ENCODE data around the gene VPS13C. TPM values are rescaled to one million over a fixed set of nuclear protein-coding genes. Genes with fewer than 3 reads are reported as not detected.

The VPS13C gene
- total RNA-seq, 2 experiments from 2014 or later = 87.9 to 100 TPM

- POLR2A ChIA-PET = no interaction called here
- ATAC-seq (ENCODE audit: low read depth) (no peak), DNase-seq (no peak)
- Mint-ChIP-seq H3K27me3 (peaks cover 2% of the 10 kb centered on the region), H3K4me3 (no peak overlapping the region), H3K4me1 (no peaks in the 10 kb centered on the region), H3K9me3 (no peaks in the 10 kb centered on the region), H3K36me3 (no peaks in the 10 kb centered on the region), H3K27ac (no peak overlapping the region)
Observed at GRCh38 chr15:61816856-61817255, 243.4 kb downstream of the VPS13C start.

DNA sequence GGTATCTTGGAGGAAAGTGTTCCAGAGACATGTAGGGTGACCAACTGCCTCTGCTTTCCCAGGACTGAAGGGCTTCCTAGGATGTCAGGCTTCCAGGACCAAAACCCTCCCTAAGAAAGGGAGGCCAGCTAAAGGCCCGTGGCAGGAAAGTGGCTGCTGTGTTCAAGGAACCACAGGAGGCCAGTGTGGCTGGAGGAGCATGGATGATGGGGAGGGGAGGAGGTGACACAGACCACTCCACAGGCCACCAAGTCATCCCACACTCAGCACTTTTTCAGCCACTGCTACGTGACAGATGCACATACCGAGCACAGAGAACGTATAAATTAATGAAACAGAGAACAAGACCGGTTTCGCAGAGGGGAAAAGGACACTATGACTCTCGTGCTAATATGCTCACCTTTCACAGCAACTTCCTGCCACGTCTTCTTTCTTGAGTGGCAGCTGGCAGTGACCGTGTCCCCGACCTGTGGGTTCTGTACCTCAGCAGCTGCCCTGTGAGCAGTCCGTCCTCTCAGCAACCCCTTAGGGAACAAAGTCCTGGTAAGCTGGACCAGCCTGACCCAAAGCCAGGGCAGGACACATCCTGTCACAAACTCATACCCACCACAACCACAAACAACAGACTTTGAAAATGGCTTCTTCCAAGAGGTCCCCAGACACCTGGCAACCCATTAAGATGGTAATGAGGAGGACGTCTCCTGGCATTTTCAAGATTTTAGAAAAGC, 244.7 kb downstream of the VPS13C start:
- H3K36me3 Mint-ChIP-seq = no peaks in the 10 kb centered on the region
- no peaks in the 10 kb centered on the region for H3K9me3 Mint-ChIP-seq
- H3K4me3 Mint-ChIP-seq = no peak overlapping the region
- no peaks in the 10 kb centered on the region for H3K4me1 Mint-ChIP-seq
- no peak for ATAC-seq (ENCODE audit: low read depth)
- H3K27me3 Mint-ChIP-seq = peaks cover 2% of the 10 kb centered on the region
- DNase-seq = no peak
- H3K27ac Mint-ChIP-seq = no peak overlapping the region
- POLR2A ChIA-PET = no interaction called here

- no peaks in the 10 kb centered on the region for H3K9me3 Mint-ChIP-seq
Observed at GRCh38 chr15:61812476-61812875, 247.8 kb downstream of the VPS13C start.

DNA sequence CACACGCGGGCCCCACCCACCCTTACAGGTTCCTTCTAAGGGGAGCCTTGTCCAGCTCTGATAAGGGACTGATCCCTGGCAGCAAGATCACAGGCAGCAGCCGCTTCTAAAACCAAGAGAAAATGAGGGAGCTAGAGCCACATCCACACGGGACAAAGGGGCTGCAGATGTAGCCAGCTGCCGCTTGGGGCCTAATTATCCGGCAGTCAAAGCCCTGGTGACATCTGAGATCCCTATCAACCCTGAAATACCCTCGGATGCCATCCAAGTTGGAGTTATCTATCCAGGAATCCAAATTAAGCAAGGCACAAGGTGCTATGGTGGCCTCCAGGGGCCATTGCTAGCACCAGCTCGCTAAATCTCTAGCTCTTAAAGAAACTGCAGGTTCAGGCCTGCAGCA, 248.3 kb downstream of the VPS13C start:
- no peak for DNase-seq
- H3K4me1 Mint-ChIP-seq = no peaks in the 10 kb centered on the region
- H3K36me3 Mint-ChIP-seq = no peaks in the 10 kb centered on the region
- no peak for ATAC-seq (ENCODE audit: low read depth)
- H3K4me3 Mint-ChIP-seq = no peak overlapping the region
- POLR2A ChIA-PET = no interaction called here
- no peak overlapping the region for H3K27ac Mint-ChIP-seq
- no peaks in the 10 kb centered on the region for H3K27me3 Mint-ChIP-seq
- H3K9me3 Mint-ChIP-seq = no peaks in the 10 kb centered on the region

More at GRCh38 chr15:61812476-61812875, 247.8 kb downstream of the VPS13C start:
- H3K27me3 Mint-ChIP-seq = peaks cover under 1% of the 10 kb centered on the region
- POLR2A ChIA-PET = no interaction called here
- H3K4me1 Mint-ChIP-seq = no peaks in the 10 kb centered on the region
- no peak overlapping the region for H3K4me3 Mint-ChIP-seq
- DNase-seq (no peak), ATAC-seq (ENCODE audit: low read depth) (no peak)
- no peaks in the 10 kb centered on the region for H3K36me3 Mint-ChIP-seq
- no peak overlapping the region for H3K27ac Mint-ChIP-seq

DNA sequence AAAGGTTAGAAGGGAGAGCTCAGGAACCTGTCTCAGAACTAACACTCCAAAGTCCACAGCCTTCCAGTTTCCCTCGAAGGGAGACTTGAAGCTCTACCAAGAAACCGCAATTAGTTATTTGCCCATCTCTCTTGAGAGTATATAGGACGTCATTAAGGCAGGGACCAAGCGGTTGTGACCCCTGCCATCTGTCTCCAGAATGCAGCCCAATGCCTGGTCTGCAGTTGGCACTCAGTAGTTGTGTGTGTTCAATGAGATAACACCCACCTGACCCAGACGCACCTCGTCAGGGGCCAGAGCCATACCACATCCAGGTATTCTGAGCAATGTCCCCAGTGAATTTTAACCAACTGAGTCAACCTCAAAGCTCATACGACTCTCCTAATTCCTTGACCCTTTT, 251.0 kb downstream of the VPS13C start:
- no peaks in the 10 kb centered on the region for H3K36me3 Mint-ChIP-seq
- no peak overlapping the region for H3K27ac Mint-ChIP-seq
- H3K27me3 Mint-ChIP-seq = no peaks in the 10 kb centered on the region

DNA sequence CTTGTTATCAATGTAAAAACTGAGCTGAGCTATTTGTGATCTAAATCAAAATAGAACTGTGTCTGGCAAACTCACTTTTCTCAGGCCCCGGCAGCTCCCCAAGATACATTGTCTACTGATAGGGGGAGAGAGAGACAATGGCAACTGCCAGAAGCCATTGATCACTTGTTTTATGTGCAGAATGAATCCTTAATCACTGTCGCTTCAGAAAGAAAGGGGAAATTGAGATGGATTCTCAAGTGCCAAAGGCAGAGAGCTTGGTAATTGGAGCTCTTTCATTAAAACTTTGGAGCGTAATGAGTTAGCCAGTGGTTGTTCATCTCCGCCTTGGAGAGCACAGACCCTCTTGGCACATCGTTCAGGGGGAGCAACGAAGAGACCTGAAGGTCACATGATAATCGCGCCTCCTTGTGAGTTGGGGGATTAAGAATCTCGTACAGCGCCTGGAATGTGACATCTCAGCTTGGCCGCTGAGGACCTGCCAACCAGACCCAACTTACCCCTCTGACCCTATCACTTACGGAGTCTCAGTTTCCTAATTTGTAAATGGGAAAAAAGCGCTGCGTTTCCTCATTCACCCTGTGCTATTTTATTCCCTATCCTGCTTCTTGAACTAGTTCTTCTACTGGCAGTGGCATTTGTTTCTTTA, 252.8 kb downstream of the VPS13C start:
- no peak overlapping the region for H3K27ac Mint-ChIP-seq
- DNase-seq (no peak), ATAC-seq (ENCODE audit: low read depth) (no peak)
- H3K27me3 Mint-ChIP-seq = no peaks in the 10 kb centered on the region
- no peaks in the 10 kb centered on the region for H3K36me3 Mint-ChIP-seq
- POLR2A ChIA-PET = no interaction called here
- no peaks in the 10 kb centered on the region for H3K4me1 Mint-ChIP-seq
- H3K4me3 Mint-ChIP-seq = no peak overlapping the region
- H3K9me3 Mint-ChIP-seq = no peaks in the 10 kb centered on the region

More for the DNA sequence above, 251.0 kb downstream of the VPS13C start:
- DNase-seq (no peak), ATAC-seq (ENCODE audit: low read depth) (no peak)
- no peaks in the 10 kb centered on the region for H3K9me3 Mint-ChIP-seq
- H3K4me3 Mint-ChIP-seq = no peak overlapping the region
- no peaks in the 10 kb centered on the region for H3K4me1 Mint-ChIP-seq
- POLR2A ChIA-PET = no interaction called here

Other genes with a start within 250 kb of the VPS13C start
- not detected for gene C2CD4A, start 6.5 kb upstream of the VPS13C start, total RNA-seq
- not detected for gene C2CD4B, start 104.8 kb upstream of the VPS13C start, total RNA-seq

Measured in activated naive CD8-positive, alpha-beta T cell treated with anti-CD3 and anti-CD28 coated beads, Interleukin-2, amount 10 ng/mL, durations not matched to agents 7 days and 5 days (primary cell).